ENCODE measurements around the gene DNAJC15. TPM values are rescaled to one million over a fixed set of nuclear protein-coding genes. Genes with fewer than 3 reads are reported as not detected.
"Not testable (repeated sequence)": the region's sequence is repeated elsewhere in the genome, so short reads cannot be mapped to it uniquely, and the experiment has no call there.

DNAJC15 gene
- total RNA-seq, 2 experiments from 2014 or later: 8.9 to 10.6 TPM

DNA sequence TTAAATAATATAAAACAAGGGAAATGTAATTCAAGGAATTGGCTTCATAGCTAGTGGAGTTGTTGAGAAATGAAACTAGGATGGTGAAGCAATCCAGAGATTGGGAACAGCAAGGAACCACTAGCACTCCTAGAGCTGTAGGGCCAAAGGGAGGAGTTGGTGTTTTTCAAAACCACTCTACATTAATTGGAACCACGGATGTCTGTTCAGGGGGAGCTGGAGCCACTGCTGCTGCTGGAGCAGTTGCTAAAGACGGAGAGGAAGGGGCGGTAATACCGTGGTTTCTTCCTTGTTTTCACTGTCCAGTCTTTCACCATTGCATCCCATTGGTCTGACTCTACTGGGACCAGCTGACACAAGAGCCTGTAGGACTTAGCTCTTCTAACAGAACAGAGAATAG lies 8.5 kb downstream of the DNAJC15 start:
- ChIA-PET CTCF (no interaction called here), POLR2A (interaction anchor here (1.3 kb wide), 1 partner anchor 8 kb away, joined by 5 read pairs; the partner anchor contains the start of gene DNAJC15)
- Mint-ChIP-seq H3K36me3 (ENCODE audit: low read depth) (peaks cover 28% of the 10 kb centered on the region), H3K4me3 (no peak overlapping the region), H3K27me3 (no peaks in the 10 kb centered on the region), H3K4me1 (ENCODE audit: low read depth) (peaks cover 29% of the 10 kb centered on the region), H3K9me3 (peaks cover 6% of the 10 kb centered on the region), H3K27ac (no peak overlapping the region)
- TF ChIP-seq, protein P1, sequence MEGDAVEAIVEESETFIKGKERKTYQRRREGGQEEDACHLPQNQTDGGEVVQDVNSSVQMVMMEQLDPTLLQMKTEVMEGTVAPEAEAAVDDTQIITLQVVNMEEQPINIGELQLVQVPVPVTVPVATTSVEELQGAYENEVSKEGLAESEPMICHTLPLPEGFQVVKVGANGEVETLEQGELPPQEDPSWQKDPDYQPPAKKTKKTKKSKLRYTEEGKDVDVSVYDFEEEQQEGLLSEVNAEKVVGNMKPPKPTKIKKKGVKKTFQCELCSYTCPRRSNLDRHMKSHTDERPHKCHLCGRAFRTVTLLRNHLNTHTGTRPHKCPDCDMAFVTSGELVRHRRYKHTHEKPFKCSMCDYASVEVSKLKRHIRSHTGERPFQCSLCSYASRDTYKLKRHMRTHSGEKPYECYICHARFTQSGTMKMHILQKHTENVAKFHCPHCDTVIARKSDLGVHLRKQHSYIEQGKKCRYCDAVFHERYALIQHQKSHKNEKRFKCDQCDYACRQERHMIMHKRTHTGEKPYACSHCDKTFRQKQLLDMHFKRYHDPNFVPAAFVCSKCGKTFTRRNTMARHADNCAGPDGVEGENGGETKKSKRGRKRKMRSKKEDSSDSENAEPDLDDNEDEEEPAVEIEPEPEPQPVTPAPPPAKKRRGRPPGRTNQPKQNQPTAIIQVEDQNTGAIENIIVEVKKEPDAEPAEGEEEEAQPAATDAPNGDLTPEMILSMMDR (IDR thresholded peaks at IDR 0.05): no peak
- intact Hi-C loops (cut with micrococcal nuclease): no loop called here
- ATAC-seq (no peak), DNase-seq (no peak)

DNA sequence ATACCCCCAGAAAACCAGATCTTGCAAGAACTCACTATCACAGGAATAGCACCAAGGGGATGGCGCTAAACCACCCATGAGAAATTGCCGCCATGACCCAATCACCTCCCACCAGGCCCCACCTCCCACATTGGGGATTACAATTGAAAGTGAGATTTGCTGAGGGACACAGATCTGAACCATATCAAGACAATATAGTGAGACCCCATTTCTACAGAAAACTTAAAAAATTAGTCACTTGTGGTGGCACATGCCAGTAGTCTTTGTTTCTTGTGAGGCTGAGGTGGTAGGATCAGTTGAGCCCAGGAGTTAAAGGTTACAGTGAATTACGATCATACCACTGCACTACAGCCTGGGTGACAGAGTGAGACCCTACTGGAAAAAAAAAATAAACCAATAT lies 9.7 kb downstream of the DNAJC15 start:
- DNase-seq (peak; percentile 7), ATAC-seq (peak; percentile 56)
- Mint-ChIP-seq H3K4me1 (ENCODE audit: low read depth) (peaks cover 28% of the 10 kb centered on the region), H3K27me3 (no peaks in the 10 kb centered on the region), H3K27ac (no peak overlapping the region), H3K36me3 (ENCODE audit: low read depth) (peaks cover 28% of the 10 kb centered on the region), H3K4me3 (no peak overlapping the region), H3K9me3 (peaks cover 6% of the 10 kb centered on the region)
- TF ChIP-seq, protein P1 (IDR thresholded peaks at IDR 0.05): no peak
- intact Hi-C loops (cut with micrococcal nuclease): no loop called here
- POLR2A ChIA-PET: interaction anchor here (1.3 kb wide), 1 partner anchor 9 kb away, joined by 5 read pairs; the partner anchor contains the start of gene DNAJC15
- CTCF ChIA-PET: no interaction called here

DNA sequence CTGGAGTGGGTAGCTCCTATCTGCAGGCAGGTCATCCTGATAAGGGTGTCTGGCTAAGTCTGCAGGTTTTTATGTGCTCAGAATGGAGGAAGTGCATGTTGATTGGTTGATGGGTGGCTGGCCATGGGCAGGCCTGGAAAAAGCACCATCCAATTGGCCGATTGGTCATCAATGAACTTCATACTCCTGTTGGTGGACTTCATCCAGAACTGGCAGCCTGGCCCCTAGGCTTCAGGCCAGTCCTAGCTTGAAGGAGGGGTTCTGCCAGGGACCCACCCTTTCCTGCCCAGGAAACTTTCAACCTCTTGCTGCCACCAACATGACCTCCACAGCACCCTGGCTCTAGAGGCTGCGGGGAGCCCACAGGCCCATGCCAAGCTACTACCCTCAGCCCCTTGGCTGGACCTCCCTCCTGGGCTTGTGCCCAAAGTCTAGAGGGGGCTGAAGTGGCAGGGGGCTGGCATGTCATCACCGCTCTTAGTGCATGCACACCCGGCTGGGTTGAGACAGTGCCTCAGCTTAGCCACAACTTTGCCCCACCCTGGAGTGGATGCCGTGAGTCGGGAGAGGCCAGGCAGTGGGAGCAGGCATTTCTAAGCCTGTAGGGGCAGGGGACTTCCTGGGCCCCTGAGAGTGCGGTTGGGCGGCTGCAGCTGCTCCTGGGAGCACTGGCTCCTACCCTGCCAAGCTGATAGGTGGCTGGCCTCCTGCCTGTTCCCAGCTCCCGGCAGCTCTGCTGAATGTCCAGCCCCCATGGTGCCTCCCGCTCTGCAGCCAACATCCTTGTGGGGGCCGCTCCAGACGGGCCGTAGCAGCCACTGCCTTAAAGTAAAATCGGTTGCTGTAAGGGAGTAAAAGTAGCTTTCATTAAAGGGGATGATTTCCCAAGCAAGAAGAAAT lies 13.2 kb downstream of the DNAJC15 start:
- POLR2A ChIA-PET: interaction anchor here (1.3 kb wide), 1 partner anchor 44 kb away, joined by 4 read pairs; the partner anchor contains the start of gene EPSTI1
- H3K4me3 Mint-ChIP-seq: no peak overlapping the region
- ATAC-seq (no peak), DNase-seq (no peak)
- H3K27me3 Mint-ChIP-seq: no peaks in the 10 kb centered on the region
- peaks cover 22% of the 10 kb centered on the region for H3K36me3 Mint-ChIP-seq (ENCODE audit: low read depth)
- peaks cover 6% of the 10 kb centered on the region for H3K9me3 Mint-ChIP-seq
- TF ChIP-seq, protein P1 (IDR thresholded peaks at IDR 0.05): no peak
- H3K27ac Mint-ChIP-seq: no peak overlapping the region
- intact Hi-C loops (cut with micrococcal nuclease): no loop called here
- CTCF ChIA-PET: interaction anchor here (0.6 kb wide), 1 partner anchor 64 kb away, joined by 3 read pairs; no protein-coding TSS in a partner anchor
- peaks cover 22% of the 10 kb centered on the region for H3K4me1 Mint-ChIP-seq (ENCODE audit: low read depth)

- ATAC-seq (no peak), DNase-seq (no peak)
- Mint-ChIP-seq H3K4me1 (ENCODE audit: low read depth) (peaks cover 41% of the 10 kb centered on the region), H3K27ac (no peak overlapping the region), H3K36me3 (ENCODE audit: low read depth) (peaks cover 12% of the 10 kb centered on the region), H3K27me3 (no peaks in the 10 kb centered on the region), H3K4me3 (no peak overlapping the region), H3K9me3 (no peaks in the 10 kb centered on the region)
- CTCF ChIA-PET: no interaction called here
- intact Hi-C loops (cut with micrococcal nuclease): no loop called here
- TF ChIP-seq, protein P1 (IDR thresholded peaks at IDR 0.05): no peak
- POLR2A ChIA-PET: interaction anchor here (1.1 kb wide), 1 partner anchor 54 kb away, joined by 3 read pairs; no protein-coding TSS in a partner anchor
Measured at GRCh38 chr13:43039966-43040365, 16.6 kb downstream of the DNAJC15 start.

- CTCF ChIA-PET, POLR2A ChIA-PET: not testable (repeated sequence)
- H3K36me3 Mint-ChIP-seq (ENCODE audit: low read depth): peaks cover 12% of the 10 kb centered on the region
Measured at GRCh38 chr13:43040581-43041368, 17.4 kb downstream of the DNAJC15 start.

More at GRCh38 chr13:43040581-43041368, 17.4 kb downstream of the DNAJC15 start:
- H3K27ac Mint-ChIP-seq; H3K27me3 Mint-ChIP-seq; H3K4me3 Mint-ChIP-seq; intact Hi-C loops (cut with micrococcal nuclease); DNase-seq; H3K9me3 Mint-ChIP-seq; ATAC-seq: not testable (repeated sequence)
- H3K4me1 Mint-ChIP-seq (ENCODE audit: low read depth): peaks cover 48% of the 10 kb centered on the region

All from activated CD8-positive, alpha-beta T cell treated with anti-CD3 and anti-CD28 coated beads for 36 hours (primary cell).